Measurements from ENCODE around the gene TH.

TH gene

DNA sequence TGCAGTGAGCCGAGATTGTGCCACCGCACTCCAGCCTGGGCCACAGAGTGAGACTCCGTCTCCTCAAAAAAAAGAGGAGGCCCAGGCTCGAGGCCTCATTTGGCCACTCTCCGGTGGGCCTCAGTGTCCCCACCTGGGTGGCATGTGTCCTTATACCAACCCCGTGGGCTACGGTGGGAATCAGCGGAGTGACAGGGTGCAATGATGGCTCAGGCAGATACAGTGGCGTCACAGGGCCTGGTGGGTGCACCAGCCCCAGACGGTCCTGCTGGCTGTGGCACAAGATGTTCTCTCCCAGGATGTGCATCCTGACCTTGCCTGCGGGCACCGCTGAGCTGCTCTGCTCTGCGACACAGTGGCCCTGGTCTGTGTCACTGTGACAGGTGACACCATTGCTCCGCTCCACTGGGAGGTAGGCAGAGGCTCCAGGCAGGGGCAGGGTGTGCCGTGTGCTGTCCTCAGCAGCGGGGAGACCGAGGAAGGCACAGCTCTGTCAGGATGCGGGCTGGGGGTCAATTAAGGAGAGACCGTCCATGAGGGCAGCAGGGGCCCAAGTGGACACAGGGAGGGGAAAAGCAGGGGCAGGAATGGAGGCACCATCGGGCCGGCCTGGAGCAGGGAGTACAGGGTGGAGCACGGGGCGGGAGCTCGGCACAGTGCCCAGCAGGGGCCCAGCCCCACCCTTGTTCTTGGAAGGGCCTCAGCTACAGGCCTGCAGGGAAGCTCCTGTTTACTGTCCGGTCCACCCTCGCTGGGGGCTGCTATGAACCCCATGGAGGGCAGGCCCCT lies 21.7 kb upstream of the TH start:
- TF ChIP-seq, protein P1, sequence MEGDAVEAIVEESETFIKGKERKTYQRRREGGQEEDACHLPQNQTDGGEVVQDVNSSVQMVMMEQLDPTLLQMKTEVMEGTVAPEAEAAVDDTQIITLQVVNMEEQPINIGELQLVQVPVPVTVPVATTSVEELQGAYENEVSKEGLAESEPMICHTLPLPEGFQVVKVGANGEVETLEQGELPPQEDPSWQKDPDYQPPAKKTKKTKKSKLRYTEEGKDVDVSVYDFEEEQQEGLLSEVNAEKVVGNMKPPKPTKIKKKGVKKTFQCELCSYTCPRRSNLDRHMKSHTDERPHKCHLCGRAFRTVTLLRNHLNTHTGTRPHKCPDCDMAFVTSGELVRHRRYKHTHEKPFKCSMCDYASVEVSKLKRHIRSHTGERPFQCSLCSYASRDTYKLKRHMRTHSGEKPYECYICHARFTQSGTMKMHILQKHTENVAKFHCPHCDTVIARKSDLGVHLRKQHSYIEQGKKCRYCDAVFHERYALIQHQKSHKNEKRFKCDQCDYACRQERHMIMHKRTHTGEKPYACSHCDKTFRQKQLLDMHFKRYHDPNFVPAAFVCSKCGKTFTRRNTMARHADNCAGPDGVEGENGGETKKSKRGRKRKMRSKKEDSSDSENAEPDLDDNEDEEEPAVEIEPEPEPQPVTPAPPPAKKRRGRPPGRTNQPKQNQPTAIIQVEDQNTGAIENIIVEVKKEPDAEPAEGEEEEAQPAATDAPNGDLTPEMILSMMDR (conservative IDR thresholded peaks at IDR 0.05; ENCODE audit: low read depth, low read length), result no peak
- no peak for DNase-seq (ENCODE audit: low read depth)
- H3K4me3 ChIP-seq (ENCODE audit: low read length), result no peak overlapping the region

DNA sequence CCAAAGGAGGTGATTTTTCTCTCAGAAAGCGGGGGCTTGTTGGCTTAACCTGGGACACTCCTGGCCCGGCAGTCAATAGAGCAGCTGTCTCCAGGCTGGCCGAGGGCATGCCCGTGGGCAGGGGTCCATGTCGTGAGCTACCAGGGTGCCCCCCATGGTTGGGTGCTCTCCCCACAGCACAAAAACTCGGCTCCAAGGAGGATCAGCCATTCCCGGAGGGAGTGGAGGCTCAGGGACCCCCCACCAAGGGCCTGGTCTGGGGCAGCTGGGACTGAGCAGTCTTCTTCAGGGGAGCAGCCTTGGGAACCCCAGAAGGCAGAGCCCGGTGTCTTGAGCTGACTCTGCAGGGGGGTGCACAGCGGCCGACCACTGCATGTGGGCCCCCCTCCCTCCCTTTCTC lies 20.8 kb upstream of the TH start:
- no peak overlapping the region for H3K4me3 ChIP-seq (ENCODE audit: low read length)
- DNase-seq (ENCODE audit: low read depth), result no peak
- TF ChIP-seq, protein P1 (conservative IDR thresholded peaks at IDR 0.05; ENCODE audit: low read depth, low read length), result no peak

DNA sequence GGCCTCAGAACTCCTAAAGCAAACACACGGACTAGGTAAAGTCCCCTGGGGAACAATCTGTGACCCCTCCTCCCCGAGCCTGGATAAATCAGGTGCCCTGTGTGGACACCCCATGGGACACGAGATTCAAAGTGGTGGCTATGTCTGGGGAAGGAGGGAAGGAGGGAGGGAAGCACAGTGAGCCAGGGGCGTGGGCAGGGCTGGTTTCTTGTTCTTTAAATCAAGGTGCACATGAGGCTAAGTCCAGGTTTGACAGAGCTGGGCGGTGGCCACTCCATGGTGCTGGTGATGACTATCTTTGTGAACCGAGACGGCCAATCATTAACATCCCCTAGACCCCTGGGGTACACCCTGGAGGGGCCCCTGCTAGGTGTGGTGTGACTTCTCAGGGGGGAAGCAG lies 20.3 kb upstream of the TH start:
- TF ChIP-seq, protein P1 (conservative IDR thresholded peaks at IDR 0.05; ENCODE audit: low read depth, low read length), result no peak
- no peak for DNase-seq (ENCODE audit: low read depth)
- no peak overlapping the region for H3K4me3 ChIP-seq (ENCODE audit: low read length)

DNA sequence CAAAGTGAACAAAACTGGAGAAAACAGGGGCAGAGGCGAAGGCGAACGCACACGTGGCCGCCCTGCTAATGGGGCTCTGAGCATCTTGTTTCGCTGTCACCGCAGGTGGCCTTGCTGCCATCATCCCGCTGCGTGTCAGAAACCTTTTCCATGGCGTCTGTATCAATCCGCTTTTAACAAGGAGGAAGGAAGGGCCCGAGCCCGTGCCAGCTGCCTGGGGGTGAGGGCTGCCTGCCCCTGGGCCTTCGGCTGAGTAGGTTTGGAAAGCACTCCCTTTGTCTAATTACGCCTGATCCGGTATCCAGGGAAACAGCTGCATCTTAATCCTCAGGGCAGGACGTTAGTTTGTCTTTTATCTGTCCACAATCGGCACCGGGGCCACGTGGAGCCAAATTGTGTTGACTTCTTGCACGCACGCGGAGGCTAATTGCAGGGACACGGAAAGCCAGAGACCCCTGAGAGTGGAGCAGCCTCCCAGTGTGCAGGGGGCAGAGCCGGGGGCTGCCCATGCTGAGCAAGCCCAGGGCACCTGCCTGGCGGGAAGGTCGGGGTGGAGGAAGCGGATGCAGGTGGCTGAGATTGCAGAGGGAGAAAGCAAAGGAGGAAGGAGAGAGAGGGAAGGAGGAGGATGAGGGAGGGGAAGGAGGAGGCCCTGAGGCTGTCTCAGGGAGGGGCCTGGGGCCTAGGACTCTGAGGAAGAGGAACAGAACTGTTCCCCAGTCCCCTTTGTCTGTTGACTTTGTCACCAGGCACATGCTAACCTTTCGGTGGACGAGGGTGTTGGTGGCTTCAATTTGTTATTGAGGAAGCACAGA lies 19.2 kb upstream of the TH start:
- H3K4me3 ChIP-seq (ENCODE audit: low read length), result no peak overlapping the region
- no peak for DNase-seq (ENCODE audit: low read depth)
- TF ChIP-seq, protein P1 (conservative IDR thresholded peaks at IDR 0.05; ENCODE audit: low read depth, low read length), result no peak

DNA sequence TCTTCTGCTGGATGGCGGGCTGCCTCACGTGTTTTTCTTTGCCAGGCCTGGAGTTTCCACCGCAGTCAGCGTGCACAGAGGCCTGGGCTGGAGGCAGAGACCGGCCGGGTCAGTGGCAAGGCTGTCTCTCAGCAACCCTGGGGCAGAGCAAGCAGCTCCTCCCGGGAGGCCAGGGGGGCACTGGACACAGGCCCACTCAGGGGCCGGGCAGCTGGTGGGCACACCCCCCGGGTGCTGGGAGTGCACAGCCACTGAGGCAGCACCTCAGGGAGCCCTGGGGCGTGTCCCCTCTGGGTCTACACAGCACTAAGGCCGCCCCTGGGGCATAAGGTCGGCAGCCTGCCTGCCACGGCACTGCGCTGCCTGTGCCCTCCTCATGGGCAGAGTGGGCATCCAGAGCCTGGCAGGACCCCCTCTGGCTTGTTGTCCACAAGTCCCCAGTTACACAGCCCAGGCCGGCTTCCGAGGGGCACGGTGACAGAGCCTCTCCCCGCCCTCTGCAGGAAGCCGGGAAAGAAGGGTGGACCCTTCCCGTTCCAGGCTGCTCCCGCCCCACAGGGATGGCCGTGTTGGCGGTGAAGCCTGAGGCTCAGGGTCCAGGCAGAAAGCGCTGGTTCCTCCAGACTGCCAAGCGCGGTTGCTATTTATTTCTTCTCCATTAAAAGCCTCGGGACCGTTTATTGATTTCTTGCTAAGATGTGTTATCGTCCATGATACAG lies 18.5 kb upstream of the TH start:
- DNase-seq (ENCODE audit: low read depth), result no peak
- H3K4me3 ChIP-seq (ENCODE audit: low read length), result no peak overlapping the region
- TF ChIP-seq, protein P1 (conservative IDR thresholded peaks at IDR 0.05; ENCODE audit: low read depth, low read length), result no peak

DNA sequence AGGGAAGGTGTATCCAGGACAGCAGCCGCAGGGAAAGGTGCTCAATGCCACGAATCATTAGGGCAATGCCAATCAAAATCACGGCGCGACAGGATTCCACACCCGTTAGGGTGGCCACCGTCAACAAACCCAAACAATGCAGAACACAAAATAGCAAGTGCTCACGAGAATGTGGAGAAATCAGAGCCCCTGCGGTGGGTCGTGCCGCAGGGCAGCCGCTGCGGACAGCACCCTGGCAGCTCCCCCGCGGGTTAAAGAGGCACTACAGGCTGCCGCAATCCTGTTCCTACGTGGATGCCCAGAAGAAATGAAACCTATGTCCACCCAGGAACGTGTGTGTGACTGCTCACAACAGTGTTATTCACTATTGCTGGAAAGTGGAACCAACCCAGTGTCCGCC lies 17.1 kb upstream of the TH start:
- no peak overlapping the region for H3K4me3 ChIP-seq (ENCODE audit: low read length)
- DNase-seq (ENCODE audit: low read depth), result no peak
- TF ChIP-seq, protein P1 (conservative IDR thresholded peaks at IDR 0.05; ENCODE audit: low read depth, low read length), result no peak
